Activated B cell treated with CpG ODN at 0.5 μM for 24 hours (primary cell): ENCODE results near the gene PROX2. TPM values are rescaled to one million over a fixed set of nuclear protein-coding genes. Genes with fewer than 3 reads are reported as not detected.
A peak's percentile ranks its signal among the peaks of the same experiment; 100 is the strongest.

Source experiments
- ATAC-seq: fragments of 200-7000 bp; cut with Tn5 transposase; one replicate; pipeline ENCODE4 v1.10.0; 2021; ENCODE audit warnings: low read depth, mild to moderate bottlenecking, moderate library complexity
- CTCF ChIA-PET: fragments of 350-600 bp; sonication (Branson Sonifier 250); formaldehyde crosslinking; loops from one replicate; lab custom pipeline; 2021; ENCODE audit warnings: antibody characterized with exemption; lab: Charles Lee
- POLR2A ChIA-PET: fragments of 350-600 bp; sonication (Branson Sonifier 250); formaldehyde crosslinking; loops from one replicate; lab custom pipeline; 2021; ENCODE audit warnings: antibody characterized with exemption; lab: Charles Lee
- DNase-seq: peaks from one replicate; pipeline ENCODE4 v3.0.0; 2022
- H3K27ac Mint-ChIP-seq: one replicate; pipeline ENCODE4 v1.8.0; 2020; ENCODE audit warnings: mixed read lengths
- H3K27me3 Mint-ChIP-seq: one replicate; pipeline ENCODE4 v1.8.0; 2021; ENCODE audit warnings: mixed read lengths
- H3K36me3 Mint-ChIP-seq: one replicate; pipeline ENCODE4 v1.8.0; 2021; ENCODE audit warnings: low read depth, mixed read lengths
- H3K4me1 Mint-ChIP-seq: one replicate; pipeline ENCODE4 v1.8.0; 2021; ENCODE audit warnings: mixed read lengths
- H3K4me3 Mint-ChIP-seq: one replicate; pipeline ENCODE4 v1.8.0; 2020; ENCODE audit warnings: mild to moderate bottlenecking, mixed read lengths
- H3K9me3 Mint-ChIP-seq: one replicate; pipeline ENCODE4 v1.8.0; 2020; ENCODE audit warnings: mixed read lengths
- intact Hi-C: fragments of 100-400 bp; cut with micrococcal nuclease; formaldehyde crosslinking; loops from one replicate; pipeline ENCODE4 v1.15.1; 2024
- total RNA-seq: library from RNA; stranded (reverse); gene quantifications from 2 replicates; pipeline ENCODE4 v1.2.3, GENCODE V29; 2022
- TF ChIP-seq, protein P1 (sequence below): fragments of 200-600 bp; IDR thresholded peaks from one replicate; pipeline ENCODE4 v1.8.0; 2022; ENCODE audit warnings: antibody characterized with exemption, mild to moderate bottlenecking

The PROX2 gene
- total RNA-seq, 1 donor from 2014 or later: not detected

DNA sequence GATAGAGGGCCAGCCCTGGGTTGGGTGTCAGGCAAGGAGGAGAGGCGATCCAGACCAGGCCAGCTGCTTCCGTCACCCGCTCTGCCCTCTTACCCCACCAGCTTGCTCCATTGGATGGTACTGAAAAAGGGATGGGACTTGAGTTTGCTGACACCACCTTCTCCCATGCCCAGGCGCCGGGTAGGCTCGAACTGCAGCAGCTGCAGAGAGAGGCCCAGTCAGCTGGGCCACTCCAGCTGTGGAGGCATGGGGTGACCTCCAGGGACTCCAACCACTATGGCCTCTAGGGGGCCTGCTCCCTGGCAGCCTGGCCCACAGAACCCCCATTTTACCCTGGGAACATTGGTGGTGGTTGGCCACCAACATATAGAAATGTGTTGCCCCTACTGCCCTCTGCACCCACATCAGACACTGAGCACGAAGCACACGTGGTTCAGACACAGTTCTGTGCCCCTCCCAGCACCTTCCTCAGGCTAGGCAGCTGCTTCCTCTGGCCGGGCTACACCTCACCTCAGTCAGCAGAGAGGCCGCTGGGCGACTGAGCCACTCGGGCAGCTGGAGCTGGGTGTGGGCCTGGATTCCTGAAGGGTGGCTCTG, 31.1 kb upstream of the PROX2 start:
- no peak for DNase-seq
- Mint-ChIP-seq H3K9me3 (no peaks in the 10 kb centered on the region), H3K27ac (peak overlapping the region; percentile 12), H3K4me1 (peaks cover 43% of the 10 kb centered on the region), H3K27me3 (no peaks in the 10 kb centered on the region), H3K36me3 (peaks cover 28% of the 10 kb centered on the region), H3K4me3 (no peak overlapping the region)
- ATAC-seq: peak; percentile 52
- TF ChIP-seq, protein P1, sequence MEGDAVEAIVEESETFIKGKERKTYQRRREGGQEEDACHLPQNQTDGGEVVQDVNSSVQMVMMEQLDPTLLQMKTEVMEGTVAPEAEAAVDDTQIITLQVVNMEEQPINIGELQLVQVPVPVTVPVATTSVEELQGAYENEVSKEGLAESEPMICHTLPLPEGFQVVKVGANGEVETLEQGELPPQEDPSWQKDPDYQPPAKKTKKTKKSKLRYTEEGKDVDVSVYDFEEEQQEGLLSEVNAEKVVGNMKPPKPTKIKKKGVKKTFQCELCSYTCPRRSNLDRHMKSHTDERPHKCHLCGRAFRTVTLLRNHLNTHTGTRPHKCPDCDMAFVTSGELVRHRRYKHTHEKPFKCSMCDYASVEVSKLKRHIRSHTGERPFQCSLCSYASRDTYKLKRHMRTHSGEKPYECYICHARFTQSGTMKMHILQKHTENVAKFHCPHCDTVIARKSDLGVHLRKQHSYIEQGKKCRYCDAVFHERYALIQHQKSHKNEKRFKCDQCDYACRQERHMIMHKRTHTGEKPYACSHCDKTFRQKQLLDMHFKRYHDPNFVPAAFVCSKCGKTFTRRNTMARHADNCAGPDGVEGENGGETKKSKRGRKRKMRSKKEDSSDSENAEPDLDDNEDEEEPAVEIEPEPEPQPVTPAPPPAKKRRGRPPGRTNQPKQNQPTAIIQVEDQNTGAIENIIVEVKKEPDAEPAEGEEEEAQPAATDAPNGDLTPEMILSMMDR: no peak
- POLR2A ChIA-PET: interaction anchor here (1.5 to 2.7 kb wide), 3 partner anchors 25 to 157 kb away, joined by 3 to 15 read pairs (median 4); partner anchors contain the start of genes ACYP1 and DLST
- intact Hi-C loops: loop anchor here (5.0 kb wide), 1 partner anchor 35 kb away; no protein-coding TSS in a partner anchor
- CTCF ChIA-PET: interaction anchor here (1.2 to 6.9 kb wide), 11 partner anchors 12 to 298 kb away, joined by 3 to 288 read pairs (median 12); partner anchors contain the start of genes DLST and PROX2

DNA sequence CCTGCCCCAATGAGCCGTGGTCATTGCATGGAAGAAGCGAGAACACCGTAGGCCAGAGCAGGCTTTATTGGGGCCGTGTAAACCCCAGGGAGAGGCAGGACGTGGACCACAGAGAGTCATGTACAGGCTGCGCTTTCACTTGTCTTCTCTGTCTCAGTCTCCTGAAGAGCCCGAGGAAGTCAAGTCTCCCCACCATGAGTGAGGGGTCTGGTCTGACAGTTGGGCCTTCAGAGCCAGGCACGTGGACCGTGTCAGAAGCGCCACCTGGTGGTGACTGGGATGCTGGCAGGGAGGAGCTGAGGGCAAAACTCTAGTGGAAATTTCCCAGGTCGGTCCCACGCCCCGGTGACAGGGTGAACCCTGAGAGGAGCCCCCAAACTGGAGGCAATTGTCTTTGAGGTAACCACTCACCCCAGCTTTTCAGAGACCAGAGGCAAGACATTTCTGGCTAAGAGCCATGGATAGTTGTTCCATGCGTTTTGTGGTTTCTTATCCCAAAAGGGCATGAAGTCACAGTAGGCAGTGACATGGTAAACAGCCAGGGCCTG, 29.7 kb upstream of the PROX2 start:
- Mint-ChIP-seq H3K4me3 (no peak overlapping the region), H3K4me1 (peaks cover 43% of the 10 kb centered on the region), H3K36me3 (peaks cover 42% of the 10 kb centered on the region), H3K27me3 (no peaks in the 10 kb centered on the region), H3K27ac (peak overlapping the region; percentile 53), H3K9me3 (no peaks in the 10 kb centered on the region)
- intact Hi-C loops: loop anchor here (1.0 to 5.0 kb wide), 4 partner anchors 25 to 296 kb away; partner anchors contain the start of gene DLST
- peak; percentile 73 for ATAC-seq
- ChIA-PET CTCF (interaction anchor here (0.6 to 6.9 kb wide), 28 partner anchors 11 to 608 kb away, joined by 3 to 288 read pairs (median 4); partner anchors contain the start of genes DLST, PROX2 and RPS6KL1), POLR2A (interaction anchor here (0.7 to 2.7 kb wide), 5 partner anchors 12 to 44 kb away, joined by 3 to 15 read pairs (median 5); partner anchors contain the start of gene DLST)
- peak; percentile 70 for DNase-seq
- TF ChIP-seq, protein P1: peak; percentile 81

DNA sequence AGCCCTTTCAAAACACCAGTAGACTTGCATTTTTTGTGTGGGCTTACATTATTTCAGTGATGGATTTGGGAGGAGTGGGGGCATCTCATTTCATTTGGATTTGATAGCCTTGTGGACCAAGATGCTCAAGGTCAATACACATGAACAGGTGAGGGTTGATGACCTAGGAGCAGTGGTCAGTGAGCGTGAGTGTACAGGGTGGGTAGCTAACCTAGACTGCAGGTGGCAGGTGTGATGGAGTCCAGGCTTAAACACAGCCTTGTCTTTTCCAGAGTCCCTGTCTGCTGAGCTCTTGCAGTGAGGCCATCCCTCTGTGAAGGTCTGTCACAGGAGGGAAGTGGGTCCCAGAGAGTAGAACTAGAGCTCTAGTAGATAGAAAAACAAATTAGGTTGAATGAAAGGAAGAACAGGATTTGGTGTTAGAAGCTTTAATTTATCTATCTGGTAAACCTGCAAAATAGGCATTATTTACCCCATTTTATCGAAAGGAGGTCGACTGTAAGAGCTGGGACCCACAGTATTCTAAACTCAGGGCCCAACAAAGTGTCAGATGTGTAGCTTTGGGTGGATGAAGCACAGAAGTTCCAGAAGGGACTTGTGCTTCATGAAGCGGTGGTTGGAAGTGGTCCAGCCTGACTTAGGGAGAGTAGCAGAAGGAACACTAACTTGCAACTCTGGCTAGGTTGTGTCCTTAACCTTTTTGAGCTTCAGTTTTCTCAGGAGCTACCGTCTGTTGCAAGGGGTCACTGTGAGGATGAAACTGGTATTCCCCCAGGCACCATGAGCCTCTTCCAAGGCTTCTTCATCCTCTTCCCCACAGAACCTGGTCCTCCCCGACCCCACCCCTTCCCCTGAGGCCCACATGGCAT, 28.9 kb upstream of the PROX2 start:
- TF ChIP-seq, protein P1: no peak
- CTCF ChIA-PET: interaction anchor here (0.9 to 6.9 kb wide), 18 partner anchors 10 to 296 kb away, joined by 3 to 288 read pairs (median 6); partner anchors contain the start of genes DLST, PROX2 and RPS6KL1
- H3K4me1 Mint-ChIP-seq: peaks cover 43% of the 10 kb centered on the region

DNA sequence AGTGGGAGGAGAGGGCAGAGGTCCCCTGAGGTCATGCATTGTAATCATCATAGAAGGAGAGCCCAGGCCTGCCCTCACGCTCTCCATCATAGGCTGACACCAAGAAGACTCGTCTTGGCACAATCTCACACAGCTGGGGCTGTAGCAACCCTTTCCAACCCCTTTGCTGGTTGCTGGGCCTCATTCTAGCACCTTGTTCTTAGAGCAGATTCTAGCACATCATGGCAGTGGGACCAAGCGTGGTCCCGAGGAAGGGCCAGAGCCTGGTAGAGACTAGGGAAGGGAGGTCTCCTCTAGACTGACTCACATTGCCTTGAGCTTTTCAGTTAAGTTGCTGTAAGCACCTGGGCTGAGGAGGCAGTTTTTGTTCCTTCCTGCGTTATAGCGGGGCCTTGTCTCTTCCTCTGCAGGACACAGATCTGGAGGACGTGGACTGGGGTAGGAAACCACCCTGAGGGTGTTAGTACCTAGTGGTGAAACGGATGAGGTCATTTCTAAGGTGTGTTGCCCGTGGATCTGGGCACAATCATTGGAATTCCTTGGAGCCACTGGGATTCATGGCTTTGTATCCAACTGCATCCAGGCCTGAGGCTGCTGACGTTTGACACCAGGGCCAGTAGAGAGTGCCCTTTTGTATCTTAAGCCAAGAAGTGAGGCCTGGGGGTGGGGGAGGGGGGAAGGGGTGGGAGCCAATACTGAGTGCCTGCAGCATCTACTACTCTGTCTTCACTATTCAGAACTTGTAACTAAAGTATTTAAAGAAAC, 27.2 kb upstream of the PROX2 start:
- Mint-ChIP-seq H3K9me3 (no peaks in the 10 kb centered on the region), H3K27me3 (no peaks in the 10 kb centered on the region), H3K4me3 (no peak overlapping the region), H3K36me3 (peaks cover 67% of the 10 kb centered on the region), H3K27ac (peak overlapping the region; percentile 56), H3K4me1 (peaks cover 43% of the 10 kb centered on the region)
- ATAC-seq (no peak), DNase-seq (no peak)
- ChIA-PET POLR2A (no interaction called here), CTCF (interaction anchor here (3.8 to 6.9 kb wide), 2 partner anchors 43 to 44 kb away, joined by 22 to 288 read pairs; no protein-coding TSS in a partner anchor)
- TF ChIP-seq, protein P1: no peak
- intact Hi-C loops: no loop called here

More for the DNA sequence above, 28.9 kb upstream of the PROX2 start:
- H3K36me3 Mint-ChIP-seq: peaks cover 50% of the 10 kb centered on the region
- ATAC-seq (no peak), DNase-seq (no peak)
- H3K27ac Mint-ChIP-seq: peak overlapping the region; percentile 53
- intact Hi-C loops: loop anchor here (1.0 to 5.0 kb wide), 4 partner anchors 24 to 296 kb away; partner anchors contain the start of gene DLST
- no peaks in the 10 kb centered on the region for H3K27me3 Mint-ChIP-seq
- no peak overlapping the region for H3K4me3 Mint-ChIP-seq
- H3K9me3 Mint-ChIP-seq: no peaks in the 10 kb centered on the region
- POLR2A ChIA-PET: interaction anchor here (0.6 to 2.7 kb wide), 6 partner anchors 11 to 66 kb away, joined by 3 to 15 read pairs (median 5); partner anchors contain the start of gene DLST
